Activated T-helper 1 cell treated with anti-CD3 and anti-CD28 coated beads, Interleukin-12 subunit alpha, Interleukin-12 subunit beta, Interleukin-2, Interleukin-4 antibody, amounts not matched to agents 30 ng/mL and 10 ng/mL and 1 ng/mL, durations not matched to agents 14 hours and 24 hours and 36 hours (primary cell): ENCODE measurements around the gene ROR1. TPM values are rescaled to one million over a fixed set of nuclear protein-coding genes. Genes with fewer than 3 reads are reported as not detected.

Experiments
- DNase-seq: peaks from one replicate; pipeline ENCODE4 v3.0.0; 2021; ENCODE audit warnings: low spot score
- H3K27ac Mint-ChIP-seq: one replicate; pipeline ENCODE4 v1.8.0; 2021; ENCODE audit warnings: mild to moderate bottlenecking, mixed read lengths
- H3K27me3 Mint-ChIP-seq: one replicate; pipeline ENCODE4 v1.8.0; 2022; ENCODE audit warnings: mild to moderate bottlenecking, moderate library complexity, mixed read lengths; ENCODE audit not compliant: insufficient read depth
- H3K36me3 Mint-ChIP-seq: one replicate; pipeline ENCODE4 v1.8.0; 2021; ENCODE audit warnings: low read depth, mixed read lengths
- H3K4me1 Mint-ChIP-seq: one replicate; pipeline ENCODE4 v1.8.0; 2021; ENCODE audit warnings: low read depth, mixed read lengths
- H3K4me3 Mint-ChIP-seq: one replicate; pipeline ENCODE4 v1.8.0; 2021; ENCODE audit warnings: mild to moderate bottlenecking, moderate library complexity, mixed read lengths
- H3K9me3 Mint-ChIP-seq: one replicate; pipeline ENCODE4 v1.8.0; 2021; ENCODE audit warnings: mixed read lengths
- intact Hi-C: fragments of 100-400 bp; cut with micrococcal nuclease; formaldehyde crosslinking; loops from one replicate; pipeline ENCODE4 v1.15.1; 2024
- total RNA-seq: library from RNA; stranded (reverse); gene quantifications from 2 replicates; pipeline ENCODE4 v1.2.3, GENCODE V29; 2022

The ROR1 gene
- total RNA-seq, 1 donor from 2014 or later: not detected

GRCh38 chr1:64019818-64020217, 246.0 kb downstream of the ROR1 start:
- Mint-ChIP-seq H3K36me3 (no peaks in the 10 kb centered on the region), H3K4me3 (no peak overlapping the region), H3K27me3 (peaks cover 2% of the 10 kb centered on the region), H3K9me3 (no peaks in the 10 kb centered on the region), H3K27ac (no peak overlapping the region), H3K4me1 (peaks cover 8% of the 10 kb centered on the region)
- intact Hi-C loops: no loop called here
- DNase-seq: no peak

GRCh38 chr1:64021066-64021465, 247.2 kb downstream of the ROR1 start:
- peaks cover 2% of the 10 kb centered on the region for H3K27me3 Mint-ChIP-seq
- no peaks in the 10 kb centered on the region for H3K36me3 Mint-ChIP-seq
- H3K4me1 Mint-ChIP-seq: peaks cover 8% of the 10 kb centered on the region
- H3K4me3 Mint-ChIP-seq: no peak overlapping the region
- intact Hi-C loops: no loop called here
- H3K27ac Mint-ChIP-seq: no peak overlapping the region
- DNase-seq: no peak
- H3K9me3 Mint-ChIP-seq: no peaks in the 10 kb centered on the region

GRCh38 chr1:64025051-64025450, 251.2 kb downstream of the ROR1 start:
- no peak overlapping the region for H3K27ac Mint-ChIP-seq
- intact Hi-C loops: no loop called here
- H3K4me3 Mint-ChIP-seq: no peak overlapping the region
- H3K4me1 Mint-ChIP-seq: peaks cover 2% of the 10 kb centered on the region
- no peaks in the 10 kb centered on the region for H3K9me3 Mint-ChIP-seq
- DNase-seq: no peak
- H3K27me3 Mint-ChIP-seq: peaks cover 2% of the 10 kb centered on the region
- no peaks in the 10 kb centered on the region for H3K36me3 Mint-ChIP-seq

GRCh38 chr1:64029037-64029436, 255.2 kb downstream of the ROR1 start:
- intact Hi-C loops: no loop called here
- H3K4me1 Mint-ChIP-seq: no peaks in the 10 kb centered on the region
- H3K27ac Mint-ChIP-seq: no peak overlapping the region
- no peaks in the 10 kb centered on the region for H3K36me3 Mint-ChIP-seq
- no peak overlapping the region for H3K4me3 Mint-ChIP-seq
- H3K27me3 Mint-ChIP-seq: no peaks in the 10 kb centered on the region
- DNase-seq: no peak
- no peaks in the 10 kb centered on the region for H3K9me3 Mint-ChIP-seq

GRCh38 chr1:64030411-64030810, 256.6 kb downstream of the ROR1 start:
- Mint-ChIP-seq H3K27me3 (peaks cover 4% of the 10 kb centered on the region), H3K9me3 (no peaks in the 10 kb centered on the region), H3K36me3 (no peaks in the 10 kb centered on the region), H3K27ac (no peak overlapping the region), H3K4me3 (no peak overlapping the region), H3K4me1 (no peaks in the 10 kb centered on the region)
- no peak for DNase-seq
- intact Hi-C loops: no loop called here

GRCh38 chr1:64031236-64031635, 257.4 kb downstream of the ROR1 start:
- peaks cover 4% of the 10 kb centered on the region for H3K27me3 Mint-ChIP-seq
- intact Hi-C loops: no loop called here
- no peak overlapping the region for H3K4me3 Mint-ChIP-seq
- H3K4me1 Mint-ChIP-seq: no peaks in the 10 kb centered on the region
- H3K9me3 Mint-ChIP-seq: no peaks in the 10 kb centered on the region
- H3K36me3 Mint-ChIP-seq: no peaks in the 10 kb centered on the region
- no peak overlapping the region for H3K27ac Mint-ChIP-seq
- DNase-seq: no peak

GRCh38 chr1:64033667-64034220, 259.9 kb downstream of the ROR1 start:
- Mint-ChIP-seq H3K9me3 (no peaks in the 10 kb centered on the region), H3K36me3 (no peaks in the 10 kb centered on the region), H3K4me1 (no peaks in the 10 kb centered on the region), H3K4me3 (no peak overlapping the region), H3K27me3 (peaks cover 8% of the 10 kb centered on the region), H3K27ac (no peak overlapping the region)
- intact Hi-C loops: no loop called here
- no peak for DNase-seq

- Mint-ChIP-seq H3K4me1 (no peaks in the 10 kb centered on the region), H3K27me3 (peaks cover 8% of the 10 kb centered on the region), H3K9me3 (no peaks in the 10 kb centered on the region), H3K27ac (no peak overlapping the region), H3K36me3 (no peaks in the 10 kb centered on the region), H3K4me3 (no peak overlapping the region)
- intact Hi-C loops: no loop called here
- DNase-seq: no peak
Measured at GRCh38 chr1:64036549-64036948, 262.7 kb downstream of the ROR1 start.

GRCh38 chr1:64038119-64038518, 264.3 kb downstream of the ROR1 start:
- no peaks in the 10 kb centered on the region for H3K36me3 Mint-ChIP-seq
- no peaks in the 10 kb centered on the region for H3K4me1 Mint-ChIP-seq
- DNase-seq: no peak
- no peaks in the 10 kb centered on the region for H3K9me3 Mint-ChIP-seq
- H3K4me3 Mint-ChIP-seq: no peak overlapping the region
- peaks cover 8% of the 10 kb centered on the region for H3K27me3 Mint-ChIP-seq
- intact Hi-C loops: no loop called here
- no peak overlapping the region for H3K27ac Mint-ChIP-seq

- peaks cover 8% of the 10 kb centered on the region for H3K27me3 Mint-ChIP-seq
- no peaks in the 10 kb centered on the region for H3K9me3 Mint-ChIP-seq
- no peak overlapping the region for H3K27ac Mint-ChIP-seq
- no peak for DNase-seq
- no peaks in the 10 kb centered on the region for H3K36me3 Mint-ChIP-seq
- intact Hi-C loops: no loop called here
- no peak overlapping the region for H3K4me3 Mint-ChIP-seq
- no peaks in the 10 kb centered on the region for H3K4me1 Mint-ChIP-seq
Measured at GRCh38 chr1:64038965-64039364, 265.1 kb downstream of the ROR1 start.

- no peak for DNase-seq
- no peak overlapping the region for H3K27ac Mint-ChIP-seq
- peaks cover 7% of the 10 kb centered on the region for H3K27me3 Mint-ChIP-seq
- H3K4me1 Mint-ChIP-seq: no peaks in the 10 kb centered on the region
- intact Hi-C loops: no loop called here
- H3K9me3 Mint-ChIP-seq: no peaks in the 10 kb centered on the region
- H3K4me3 Mint-ChIP-seq: no peak overlapping the region
- no peaks in the 10 kb centered on the region for H3K36me3 Mint-ChIP-seq
Measured at GRCh38 chr1:64039390-64039926, 265.6 kb downstream of the ROR1 start.

- no peaks in the 10 kb centered on the region for H3K4me1 Mint-ChIP-seq
- H3K4me3 Mint-ChIP-seq: no peak overlapping the region
- intact Hi-C loops: no loop called here
- no peaks in the 10 kb centered on the region for H3K9me3 Mint-ChIP-seq
- H3K36me3 Mint-ChIP-seq: no peaks in the 10 kb centered on the region
- H3K27ac Mint-ChIP-seq: no peak overlapping the region
- DNase-seq: no peak
- H3K27me3 Mint-ChIP-seq: peaks cover 4% of the 10 kb centered on the region
Measured at GRCh38 chr1:64041371-64042131, 267.7 kb downstream of the ROR1 start.

- Mint-ChIP-seq H3K27me3 (peaks cover 4% of the 10 kb centered on the region), H3K9me3 (no peaks in the 10 kb centered on the region), H3K36me3 (no peaks in the 10 kb centered on the region), H3K27ac (no peak overlapping the region), H3K4me3 (no peak overlapping the region), H3K4me1 (no peaks in the 10 kb centered on the region)
- intact Hi-C loops: no loop called here
- DNase-seq: no peak
Measured at GRCh38 chr1:64042331-64043100, 268.7 kb downstream of the ROR1 start.
